SK-N-SH (cell line): ENCODE measurements around the gene PER1. TPM values are rescaled to one million over a fixed set of nuclear protein-coding genes. Genes with fewer than 3 reads are reported as not detected.

ENCODE experiments used
- CTCF ChIA-PET: fragments of 300-600, 350-600 bp; formaldehyde crosslinking; extraction: SDS; loops from one replicate; lab custom pipeline; 2021; lab: Yijun Ruan, JAX
- POLR2A ChIA-PET: fragments of 350-600 bp; sonication (Branson Sonifier 250); formaldehyde crosslinking; extraction: SDS; loops from one replicate; lab custom pipeline; 2020; ENCODE audit warnings: antibody characterized with exemption, inconsistent platforms; lab: Yijun Ruan, JAX
- DNase-seq: peaks from one replicate; pipeline ENCODE4 v3.0.0; 2012
- H2AFZ ChIP-seq: fragments of 200-600 bp; sonication (generic); 2 replicates; pipeline ENCODE4 v1.8.1; 2016; ENCODE audit warnings: antibody characterized with exemption, mild to moderate bottlenecking, low read depth
- H3F3A ChIP-seq: fragments of 200-600 bp; sonication (generic); replicated peaks from 2 replicates; pipeline ENCODE3; 2016; ENCODE audit warnings: antibody characterized with exemption, mild to moderate bottlenecking; ENCODE audit not compliant: insufficient read depth
- H3K27ac ChIP-seq, 2 experiments: fragments of 200-500 bp in 1 of 2; fragments of 200-600 bp in 1 of 2; sonication (Bioruptor generic) in 1 of 2; sonication (generic), shearing (Covaris generic) in 1 of 2; 2 replicates each; pipeline versions ENCODE4 v1.5.1 to v1.6.1; 2014 to 2016; ENCODE audit warnings: low read depth in 2 of 2, inconsistent platforms in 1 of 2, low read length in 1 of 2, mild to moderate bottlenecking in 1 of 2, mixed read lengths in 1 of 2
- H3K27me3 ChIP-seq: fragments of 200-600 bp; sonication (generic), shearing (Covaris generic); 2 replicates; pipeline ENCODE4 v1.6.1; 2016; ENCODE audit warnings: mixed run types; ENCODE audit not compliant: insufficient read depth
- H3K36me3 ChIP-seq, 2 experiments: fragments of 200-500 bp in 1 of 2; fragments of 200-600 bp in 1 of 2; sonication (Bioruptor generic) in 1 of 2; sonication (generic) in 1 of 2; replicated peaks in 1 of 2; 2 replicates each; pipeline versions ENCODE3 to v1.5.1; 2014 to 2016; ENCODE audit warnings: low read length in 1 of 2, mild to moderate bottlenecking in 1 of 2; ENCODE audit not compliant: insufficient read depth in 2 of 2, control insufficient read depth in 1 of 2
- H3K4me1 ChIP-seq, 2 experiments: fragments of 200-500 bp in 1 of 2; fragments of 200-600 bp in 1 of 2; sonication (Bioruptor generic) in 1 of 2; sonication (generic), shearing (Covaris generic) in 1 of 2; 2 replicates each; pipeline versions ENCODE4 v1.5.1 to v1.6.1; 2014 to 2016; ENCODE audit warnings: low read depth in 1 of 2, low read length in 1 of 2, mixed run types in 1 of 2; ENCODE audit not compliant: insufficient read depth in 2 of 2, control insufficient read depth in 1 of 2
- H3K4me2 ChIP-seq: fragments of 200-600 bp; sonication (generic), shearing (Covaris generic); 2 replicates; pipeline ENCODE4 v1.6.1; 2017; ENCODE audit warnings: mixed run types
- H3K4me3 ChIP-seq, 2 experiments: fragments of 200-500 bp in 1 of 2; fragments of 200-600 bp in 1 of 2; sonication (Bioruptor generic) in 1 of 2; sonication (generic), shearing (Covaris generic) in 1 of 2; 2 replicates each; pipeline versions ENCODE4 v1.5.1 to v1.8.1; 2014 to 2016; ENCODE audit warnings: low read depth in 2 of 2, inconsistent platforms in 1 of 2, low read length in 1 of 2, mild to moderate bottlenecking in 1 of 2, mixed read lengths in 1 of 2, moderate library complexity in 1 of 2
- H3K79me2 ChIP-seq: fragments of 200-600 bp; sonication (generic); 2 replicates; pipeline ENCODE4 v1.8.1; 2017; ENCODE audit warnings: mild to moderate bottlenecking; ENCODE audit not compliant: insufficient read depth
- H3K9ac ChIP-seq: fragments of 200-600 bp; sonication (generic); 2 replicates; pipeline ENCODE4 v1.6.1; 2017; ENCODE audit warnings: mixed run types
- H3K9me2 ChIP-seq: fragments of 200-600 bp; sonication (generic); 2 replicates; pipeline ENCODE4 v1.6.1; 2017; ENCODE audit warnings: mixed run types
- H3K9me3 ChIP-seq: fragments of 200-600 bp; sonication (generic); 2 replicates; pipeline ENCODE4 v1.6.1; 2017; ENCODE audit warnings: mixed run types, mild to moderate bottlenecking, moderate library complexity
- H4K20me1 ChIP-seq: fragments of 200-600 bp; sonication (generic); 2 replicates; pipeline ENCODE4 v1.6.1; 2017; ENCODE audit warnings: mild to moderate bottlenecking, mixed run types; ENCODE audit not compliant: insufficient read depth
- CHD2 ChIP-seq: fragments of 150-350 bp; IDR thresholded peaks from 2 replicates; pipeline ENCODE4 v1.6.1; 2018; ENCODE audit warnings: low read length; ENCODE audit not compliant: partially characterized antibody
- ELF1 ChIP-seq: IDR thresholded peaks from 2 replicates; pipeline ENCODE4 v1.4.0; 2012
- EZH2phosphoT487 ChIP-seq: fragments of 200-600 bp; sonication (generic); IDR thresholded peaks from 2 replicates; pipeline ENCODE4 v1.6.1; 2017; ENCODE audit warnings: low read depth, mixed run types, mild to moderate bottlenecking, antibody characterized with exemption, moderate library complexity, borderline replicate concordance
- FOXJ3 ChIP-seq: sonication (generic); formaldehyde crosslinking; IDR thresholded peaks from 2 replicates; pipeline ENCODE4 v1.5.1; 2020; ENCODE audit warnings: mild to moderate bottlenecking, missing genetic modification reagents
- FOXM1 ChIP-seq: IDR thresholded peaks from 2 replicates; pipeline ENCODE4 v1.4.0; 2012; ENCODE audit warnings: low read depth, mild to moderate bottlenecking
- GABPA ChIP-seq: IDR thresholded peaks from 2 replicates; pipeline ENCODE4 v1.4.0; 2012; ENCODE audit warnings: low read depth, mild to moderate bottlenecking
- GATA2 ChIP-seq: sonication (generic); formaldehyde crosslinking; IDR thresholded peaks from 2 replicates; pipeline ENCODE4 v1.5.0; 2020; ENCODE audit warnings: mild to moderate bottlenecking, missing genetic modification reagents
- JUND ChIP-seq: IDR thresholded peaks from 2 replicates; pipeline ENCODE4 v1.4.0; 2012
- MXI1 ChIP-seq: IDR thresholded peaks from 2 replicates; pipeline ENCODE4 v1.6.1; 2012; ENCODE audit warnings: mild to moderate bottlenecking, low read depth, low read length, improper control_type of control experiment
- NFIC ChIP-seq: IDR thresholded peaks from 2 replicates; pipeline ENCODE4 v1.4.0; 2012; ENCODE audit warnings: borderline replicate concordance
- NRF1 ChIP-seq: IDR thresholded peaks from 2 replicates; pipeline ENCODE4 v1.6.1; 2012; ENCODE audit warnings: low read depth, mild to moderate bottlenecking, low read length
- POLR2AphosphoS5 ChIP-seq: IDR thresholded peaks from 2 replicates; pipeline ENCODE4 v1.6.1; 2012; ENCODE audit warnings: low read depth, low read length
- RCOR1 ChIP-seq: fragments of 150-350 bp; IDR thresholded peaks from 2 replicates; pipeline ENCODE4 v1.6.1; 2017; ENCODE audit warnings: antibody characterized with exemption, low read length
- RXRA ChIP-seq: IDR thresholded peaks from 2 replicates; pipeline ENCODE4 v1.4.0; 2012; ENCODE audit warnings: low read depth, mild to moderate bottlenecking, borderline replicate concordance
- SMC3 ChIP-seq: IDR thresholded peaks from 2 replicates; pipeline ENCODE4 v1.6.1; 2012; ENCODE audit warnings: low read depth, low read length, improper control_type of control experiment
- TAF1 ChIP-seq: IDR thresholded peaks from 2 replicates; pipeline ENCODE4 v1.6.1; 2012; ENCODE audit warnings: low read depth, mild to moderate bottlenecking, low read length, moderate library complexity, borderline replicate concordance
- TCF12 ChIP-seq: IDR thresholded peaks from 2 replicates; pipeline ENCODE4 v1.4.0; 2012
- WGBS: methylation state at CpG from one replicate; pipeline ENCODE4 v1.1.6; 2017; ENCODE audit warnings: low lambda C conversion rate; 5-methylcytosine and 5-hydroxymethylcytosine counted together
- polyA plus RNA-seq, 3 experiments: library from polyadenylated mRNA; depleted of rRNA; stranded (reverse); fragments of >200 nt; gene quantifications; 2 replicates each; pipeline ENCODE4 v1.2.3, GENCODE V29; 2012
- TF ChIP-seq, protein P1 (sequence below): IDR thresholded peaks from 2 replicates; pipeline ENCODE4 v1.6.1; 2012; ENCODE audit warnings: mild to moderate bottlenecking, low read depth, low read length, moderate library complexity
- TF ChIP-seq, protein P2 (sequence below): IDR thresholded peaks from 2 replicates; pipeline ENCODE4 v1.4.0; 2012; ENCODE audit warnings: low read depth
- TF ChIP-seq, protein P3 (sequence below): IDR thresholded peaks from 2 replicates; pipeline ENCODE4 v1.4.0; 2012; ENCODE audit warnings: low read depth, borderline replicate concordance

Gene PER1
- polyA plus RNA-seq, 1 of the 3 experiments (the other 2 are of a cell fraction): 56.8 TPM

DNA sequence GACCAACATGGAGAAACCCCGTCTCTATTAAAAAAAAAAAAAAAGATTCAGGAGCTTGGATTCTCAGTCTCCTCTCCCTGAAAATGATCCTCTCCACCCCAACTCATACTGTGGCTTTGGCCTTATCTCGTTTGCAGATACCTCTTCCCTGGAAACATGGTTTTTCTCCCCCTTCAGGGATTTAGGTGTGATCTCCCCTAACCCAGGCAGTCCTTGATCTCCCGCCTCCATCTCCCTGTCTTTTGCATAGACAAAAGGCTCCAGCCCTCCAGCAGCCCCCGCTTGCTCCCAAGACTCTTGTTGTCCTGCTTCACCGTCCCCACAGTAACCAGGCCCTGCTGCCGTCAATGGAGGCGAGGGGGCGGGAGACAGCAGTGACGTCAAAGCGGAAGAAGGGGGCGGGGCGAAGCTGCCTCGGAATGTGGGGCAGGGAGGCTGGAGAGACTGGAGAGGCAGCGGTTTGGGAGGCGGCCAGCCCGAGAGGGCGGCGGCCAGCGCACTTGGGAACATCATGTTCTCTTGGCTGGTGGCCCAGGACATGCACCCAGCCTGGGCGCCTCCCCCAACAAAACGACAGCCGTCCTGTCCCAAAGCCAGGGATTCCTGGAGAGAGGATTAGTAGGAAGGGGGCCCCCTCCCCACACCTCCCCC is 1.9 kb upstream of the PER1 start (continued):
- TF ChIP-seq SMC3 (0 out of 2 replicates have a peak, but pooled peaks have one; percentile 6), EZH2phosphoT487 (no peak), NFIC (peak; percentile 95), RXRA (peak; percentile 33; the same call in 1 of the 2 replicates), GATA2 (no peak), POLR2AphosphoS5 (0 out of 2 replicates have a peak, but pooled peaks have one; percentile 10), ELF1 (no peak; the same call in 1 of the 2 replicates), MXI1 (peak; percentile 73; the same call in 1 of the 2 replicates), NRF1 (no peak), RCOR1 (no peak), FOXJ3 (CRISPR knock-in tag) (no peak; the same call in 1 of the 2 replicates), GABPA (peak; percentile 21; the same call in 1 of the 2 replicates), JUND (no peak), CHD2 (peak; percentile 67), TAF1 (no peak), FOXM1 (no peak)
- TF ChIP-seq, protein P1, sequence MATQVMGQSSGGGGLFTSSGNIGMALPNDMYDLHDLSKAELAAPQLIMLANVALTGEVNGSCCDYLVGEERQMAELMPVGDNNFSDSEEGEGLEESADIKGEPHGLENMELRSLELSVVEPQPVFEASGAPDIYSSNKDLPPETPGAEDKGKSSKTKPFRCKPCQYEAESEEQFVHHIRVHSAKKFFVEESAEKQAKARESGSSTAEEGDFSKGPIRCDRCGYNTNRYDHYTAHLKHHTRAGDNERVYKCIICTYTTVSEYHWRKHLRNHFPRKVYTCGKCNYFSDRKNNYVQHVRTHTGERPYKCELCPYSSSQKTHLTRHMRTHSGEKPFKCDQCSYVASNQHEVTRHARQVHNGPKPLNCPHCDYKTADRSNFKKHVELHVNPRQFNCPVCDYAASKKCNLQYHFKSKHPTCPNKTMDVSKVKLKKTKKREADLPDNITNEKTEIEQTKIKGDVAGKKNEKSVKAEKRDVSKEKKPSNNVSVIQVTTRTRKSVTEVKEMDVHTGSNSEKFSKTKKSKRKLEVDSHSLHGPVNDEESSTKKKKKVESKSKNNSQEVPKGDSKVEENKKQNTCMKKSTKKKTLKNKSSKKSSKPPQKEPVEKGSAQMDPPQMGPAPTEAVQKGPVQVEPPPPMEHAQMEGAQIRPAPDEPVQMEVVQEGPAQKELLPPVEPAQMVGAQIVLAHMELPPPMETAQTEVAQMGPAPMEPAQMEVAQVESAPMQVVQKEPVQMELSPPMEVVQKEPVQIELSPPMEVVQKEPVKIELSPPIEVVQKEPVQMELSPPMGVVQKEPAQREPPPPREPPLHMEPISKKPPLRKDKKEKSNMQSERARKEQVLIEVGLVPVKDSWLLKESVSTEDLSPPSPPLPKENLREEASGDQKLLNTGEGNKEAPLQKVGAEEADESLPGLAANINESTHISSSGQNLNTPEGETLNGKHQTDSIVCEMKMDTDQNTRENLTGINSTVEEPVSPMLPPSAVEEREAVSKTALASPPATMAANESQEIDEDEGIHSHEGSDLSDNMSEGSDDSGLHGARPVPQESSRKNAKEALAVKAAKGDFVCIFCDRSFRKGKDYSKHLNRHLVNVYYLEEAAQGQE: no peak

DNA sequence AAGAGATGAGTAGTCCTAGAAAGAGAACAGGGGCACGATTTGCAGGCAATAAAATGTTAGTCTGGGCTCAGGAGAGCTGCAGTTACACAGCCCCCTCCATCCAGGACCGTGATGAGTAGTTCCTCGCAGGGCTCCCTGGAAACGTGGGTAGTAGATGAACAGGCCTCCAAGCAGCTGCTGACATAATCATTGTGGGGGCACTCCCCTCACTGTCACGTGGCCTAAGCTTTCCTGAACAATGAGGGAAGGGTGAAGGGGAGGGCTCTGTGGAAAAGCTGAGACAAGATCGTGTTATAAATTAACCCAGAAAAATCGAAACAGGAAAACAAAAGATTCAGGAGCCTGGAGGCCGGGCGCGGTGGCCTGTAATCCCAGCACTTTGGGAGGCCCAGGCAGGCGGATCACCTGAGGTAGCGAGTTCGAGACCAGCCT is 1.3 kb upstream of the PER1 start:
- H3K79me2 ChIP-seq: peaks cover 26% of the 10 kb centered on the region
- peaks cover 36 to 48% of the 10 kb centered on the region in 2 experiments; a peak in 3 of 4 replicates for H3K4me1 ChIP-seq
- peaks cover 30% of the 10 kb centered on the region for H3F3A ChIP-seq
- H4K20me1 ChIP-seq: peaks cover 9% of the 10 kb centered on the region; the same call in 1 of the 2 replicates
- H3K9me3 ChIP-seq: no peaks in the 10 kb centered on the region
- DNase-seq: no peak
- H3K9ac ChIP-seq: peak overlapping the region; percentile 98
- ChIA-PET POLR2A (interaction anchor here (1.1 kb wide), 1 partner anchor 20 kb away, joined by 4 read pairs; no protein-coding TSS in a partner anchor), CTCF (interaction anchor here (1.0 to 9.4 kb wide), 5 partner anchors 16 to 80 kb away, joined by 3 to 98 read pairs (median 4); no protein-coding TSS in a partner anchor)
- 50% methylated on average over 13 of the region's 13 CpGs for WGBS
- no peaks in the 10 kb centered on the region for H3K9me2 ChIP-seq
- peaks cover 12 to 16% of the 10 kb centered on the region in 2 experiments for H3K36me3 ChIP-seq
- H3K27ac ChIP-seq: peak overlapping the region; percentile 35 to 95
- H3K4me2 ChIP-seq: peak overlapping the region; percentile 95
- H2AFZ ChIP-seq: no peak overlapping the region
- TF ChIP-seq, protein P2, sequence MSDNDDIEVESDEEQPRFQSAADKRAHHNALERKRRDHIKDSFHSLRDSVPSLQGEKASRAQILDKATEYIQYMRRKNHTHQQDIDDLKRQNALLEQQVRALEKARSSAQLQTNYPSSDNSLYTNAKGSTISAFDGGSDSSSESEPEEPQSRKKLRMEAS: peak; percentile 65
- TF ChIP-seq, protein P3, sequence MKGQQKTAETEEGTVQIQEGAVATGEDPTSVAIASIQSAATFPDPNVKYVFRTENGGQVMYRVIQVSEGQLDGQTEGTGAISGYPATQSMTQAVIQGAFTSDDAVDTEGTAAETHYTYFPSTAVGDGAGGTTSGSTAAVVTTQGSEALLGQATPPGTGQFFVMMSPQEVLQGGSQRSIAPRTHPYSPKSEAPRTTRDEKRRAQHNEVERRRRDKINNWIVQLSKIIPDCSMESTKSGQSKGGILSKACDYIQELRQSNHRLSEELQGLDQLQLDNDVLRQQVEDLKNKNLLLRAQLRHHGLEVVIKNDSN: peak; percentile 85
- TF ChIP-seq TCF12: peak; percentile 9; the same call in 1 of the 2 replicates
- TF ChIP-seq ELF1: no peak
- H3K27me3 ChIP-seq: no peaks in the 10 kb centered on the region
- H3K4me3 ChIP-seq: no peak overlapping the region
